ENCODE measurements around the gene SCIMP.

Gene SCIMP

GRCh38 chr17:5203908-5204294, 30.8 kb downstream of the SCIMP start:
- Histone ChIP-seq H3K4me2 (ENCODE audit: low read length) (no peak overlapping the region), H3K27ac (ENCODE audit: low read length) (no peak overlapping the region), H3K27me3 (ENCODE audit: low read depth, low read length) (no peaks in the 10 kb centered on the region), H3K4me1 (ENCODE audit: low read length) (peaks cover 5% of the 10 kb centered on the region; the same call in 1 of the 2 replicates), H3K4me3 (ENCODE audit: low read length) (no peak overlapping the region), H3K9me3 (ENCODE audit: insufficient read depth, low read length) (no peaks in the 10 kb centered on the region), H3K9ac (ENCODE audit: low read length) (no peak overlapping the region), H2AFZ (ENCODE audit: low read depth, low read length) (no peak overlapping the region), H3K36me3 (replicated peaks; ENCODE audit: low read depth, low read length) (no peaks in the 10 kb centered on the region), H4K20me1 (ENCODE audit: insufficient read depth, low read length) (no peaks in the 10 kb centered on the region), H3K79me2 (ENCODE audit: low read length) (no peaks in the 10 kb centered on the region)
- no peak for TF ChIP-seq EZH2phosphoT487 (IDR thresholded peaks at IDR 0.05; ENCODE audit: low read depth)
- TF ChIP-seq CTCF (IDR thresholded peaks at IDR 0.05; ENCODE audit: low read depth, low read length): no peak

GRCh38 chr17:5203178-5203907, 31.3 kb downstream of the SCIMP start:
- H3K79me2 ChIP-seq (ENCODE audit: low read length): no peaks in the 10 kb centered on the region
- H3K27ac ChIP-seq (ENCODE audit: low read length): no peak overlapping the region
- TF ChIP-seq EZH2phosphoT487 (IDR thresholded peaks at IDR 0.05; ENCODE audit: low read depth) (no peak), CTCF (IDR thresholded peaks at IDR 0.05; ENCODE audit: low read depth, low read length) (no peak)
- H3K4me1 ChIP-seq (ENCODE audit: low read length): peaks cover 5% of the 10 kb centered on the region; the same call in 1 of the 2 replicates
- no peak overlapping the region for H2AFZ ChIP-seq (ENCODE audit: low read depth, low read length)
- no peaks in the 10 kb centered on the region for H3K27me3 ChIP-seq (ENCODE audit: low read depth, low read length)
- no peak overlapping the region for H3K4me2 ChIP-seq (ENCODE audit: low read length)
- H3K9ac ChIP-seq (ENCODE audit: low read length): no peak overlapping the region
- H3K9me3 ChIP-seq (ENCODE audit: insufficient read depth, low read length): no peaks in the 10 kb centered on the region
- no peak overlapping the region for H3K4me3 ChIP-seq (ENCODE audit: low read length)
- H4K20me1 ChIP-seq (ENCODE audit: insufficient read depth, low read length): no peaks in the 10 kb centered on the region
- no peaks in the 10 kb centered on the region for H3K36me3 ChIP-seq (replicated peaks; ENCODE audit: low read depth, low read length)

GRCh38 chr17:5201011-5201410, 33.6 kb downstream of the SCIMP start:
- H3K4me2 ChIP-seq (ENCODE audit: low read length): no peak overlapping the region
- no peaks in the 10 kb centered on the region for H4K20me1 ChIP-seq (ENCODE audit: insufficient read depth, low read length)
- H3K27ac ChIP-seq (ENCODE audit: low read length): no peak overlapping the region
- H3K4me1 ChIP-seq (ENCODE audit: low read length): peaks cover 5% of the 10 kb centered on the region; the same call in 1 of the 2 replicates
- no peak overlapping the region for H3K9ac ChIP-seq (ENCODE audit: low read length)
- H2AFZ ChIP-seq (ENCODE audit: low read depth, low read length): no peak overlapping the region
- no peak overlapping the region for H3K4me3 ChIP-seq (ENCODE audit: low read length)
- TF ChIP-seq CTCF (IDR thresholded peaks at IDR 0.05; ENCODE audit: low read depth, low read length): no peak
- TF ChIP-seq EZH2phosphoT487 (IDR thresholded peaks at IDR 0.05; ENCODE audit: low read depth): no peak
- no peaks in the 10 kb centered on the region for H3K36me3 ChIP-seq (replicated peaks; ENCODE audit: low read depth, low read length)
- no peaks in the 10 kb centered on the region for H3K27me3 ChIP-seq (ENCODE audit: low read depth, low read length)
- no peaks in the 10 kb centered on the region for H3K79me2 ChIP-seq (ENCODE audit: low read length)
- H3K9me3 ChIP-seq (ENCODE audit: insufficient read depth, low read length): no peaks in the 10 kb centered on the region

GRCh38 chr17:5200360-5200759, 34.3 kb downstream of the SCIMP start:
- no peak overlapping the region for H3K27ac ChIP-seq (ENCODE audit: low read length)
- no peaks in the 10 kb centered on the region for H3K9me3 ChIP-seq (ENCODE audit: insufficient read depth, low read length)
- no peaks in the 10 kb centered on the region for H3K36me3 ChIP-seq (replicated peaks; ENCODE audit: low read depth, low read length)
- H3K4me2 ChIP-seq (ENCODE audit: low read length): no peak overlapping the region
- no peak for TF ChIP-seq EZH2phosphoT487 (IDR thresholded peaks at IDR 0.05; ENCODE audit: low read depth)
- no peak for TF ChIP-seq CTCF (IDR thresholded peaks at IDR 0.05; ENCODE audit: low read depth, low read length)
- no peaks in the 10 kb centered on the region for H3K79me2 ChIP-seq (ENCODE audit: low read length)
- H4K20me1 ChIP-seq (ENCODE audit: insufficient read depth, low read length): no peaks in the 10 kb centered on the region
- no peak overlapping the region for H3K4me3 ChIP-seq (ENCODE audit: low read length)
- no peak overlapping the region for H2AFZ ChIP-seq (ENCODE audit: low read depth, low read length)
- no peak overlapping the region for H3K9ac ChIP-seq (ENCODE audit: low read length)
- peaks cover 5% of the 10 kb centered on the region; the same call in 1 of the 2 replicates for H3K4me1 ChIP-seq (ENCODE audit: low read length)
- no peaks in the 10 kb centered on the region for H3K27me3 ChIP-seq (ENCODE audit: low read depth, low read length)
